Common myeloid progenitor, CD34-positive (primary cell): Measurements from ENCODE around the gene DPP8.

ENCODE experiments used
- CTCF ChIA-PET: fragments of 350-600 bp; sonication (Branson Sonifier 250); formaldehyde crosslinking; loops from one replicate; lab custom pipeline; 2021; ENCODE audit warnings: antibody characterized with exemption; lab: Charles Lee
- POLR2A ChIA-PET: fragments of 350-600 bp; sonication (Branson Sonifier 250); formaldehyde crosslinking; loops from one replicate; lab custom pipeline; 2021; ENCODE audit warnings: antibody characterized with exemption; lab: Charles Lee
- DNase-seq, 3 donors: peaks; one replicate each; pipeline versions ENCODE4 v3.0.0 to v3.0.0-alpha.2; 2013
- H3K27ac ChIP-seq, 2 experiments: 1 replicate in 1 of 2; 2 replicates in 1 of 2; pipeline ENCODE4 v1.7.0; 2013; ENCODE audit warnings: inconsistent platforms in 2 of 2, low read length in 2 of 2, mild to moderate bottlenecking in 2 of 2, low read depth in 1 of 2, moderate library complexity in 1 of 2; ENCODE audit not compliant: severe bottlenecking in 2 of 2, insufficient read depth in 1 of 2, poor library complexity in 1 of 2
- H3K27me3 ChIP-seq, 5 experiments: replicated peaks in 2 of 5; 1 replicate in 3 of 5; 2 replicates in 2 of 5; pipeline versions ENCODE4 v1.6.1 to v1.7.0; 2013; ENCODE audit warnings: low read length in 4 of 5, mild to moderate bottlenecking in 2 of 5, moderate library complexity in 2 of 5, inconsistent platforms in 1 of 5; ENCODE audit not compliant: insufficient read depth in 5 of 5, control insufficient read depth in 4 of 5
- H3K36me3 ChIP-seq, 4 experiments: 1 replicate in 2 of 4; 2 replicates in 2 of 4; pipeline versions ENCODE4 v1.6.1 to v1.7.0; 2013; ENCODE audit warnings: low read length in 3 of 4, control low read depth in 1 of 4, mild to moderate bottlenecking in 1 of 4; ENCODE audit not compliant: control insufficient read depth in 4 of 4, insufficient read depth in 4 of 4
- H3K4me1 ChIP-seq, 4 experiments: 1 replicate in 3 of 4; 2 replicates in 1 of 4; pipeline versions ENCODE4 v1.6.1 to v1.7.1; 2013; ENCODE audit warnings: low read length in 3 of 4, mild to moderate bottlenecking in 3 of 4, control low read depth in 1 of 4, inconsistent platforms in 1 of 4, moderate library complexity in 1 of 4; ENCODE audit not compliant: control insufficient read depth in 4 of 4, insufficient read depth in 4 of 4; ENCODE audit errors: control extremely low read depth in 1 of 4
- H3K4me3 ChIP-seq, 7 experiments: 1 replicate in 4 of 7; 2 replicates in 3 of 7; pipeline versions ENCODE4 v1.5.1 to v1.7.0; 2013; ENCODE audit warnings: mild to moderate bottlenecking in 7 of 7, low read length in 6 of 7, moderate library complexity in 6 of 7, inconsistent platforms in 2 of 7, low read depth in 2 of 7, control low read depth in 1 of 7; ENCODE audit not compliant: insufficient read depth in 4 of 7, control insufficient read depth in 1 of 7; ENCODE audit errors: extremely low read depth in 1 of 7
- H3K9me3 ChIP-seq, 5 experiments: 1 replicate in 4 of 5; 2 replicates in 1 of 5; pipeline versions ENCODE4 v1.6.1 to v1.7.1; 2013; ENCODE audit warnings: low read length in 4 of 5, mild to moderate bottlenecking in 2 of 5, inconsistent platforms in 1 of 5, low read depth in 1 of 5, moderate library complexity in 1 of 5; ENCODE audit not compliant: control insufficient read depth in 4 of 5, insufficient read depth in 2 of 5; ENCODE audit errors: control extremely low read depth in 1 of 5
- WGBS: methylation state at CpG from one replicate; pipeline ENCODE4 v1.1.5; 2013; ENCODE audit not compliant: insufficient coverage; 5-methylcytosine and 5-hydroxymethylcytosine counted together

Gene DPP8

DNA sequence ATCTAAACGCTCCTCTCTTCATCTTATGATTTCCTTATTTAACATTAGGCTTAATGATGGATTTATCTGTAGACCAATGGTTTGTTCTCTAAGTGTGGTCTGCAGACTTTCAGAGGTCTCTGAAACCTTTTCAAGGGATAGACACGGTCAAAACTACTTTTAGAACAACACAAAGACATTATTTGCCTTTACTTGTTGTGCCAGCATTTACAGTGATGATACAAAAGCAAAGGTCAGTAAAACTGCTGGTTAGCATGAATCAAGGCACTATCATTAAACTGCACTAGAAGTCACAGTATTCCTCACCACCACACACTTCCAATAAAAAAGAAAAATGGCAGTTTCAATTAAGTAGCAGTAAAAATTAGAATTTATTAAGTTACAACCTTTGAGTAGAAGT, 70.3 kb downstream of the DPP8 start:
- Histone ChIP-seq H3K27ac (no peak overlapping the region), H3K4me1 (peaks cover 0 to 9% (median 0%) of the 10 kb centered on the region in 4 experiments), H3K4me3 (no peak overlapping the region), H3K36me3 (peaks cover 8 to 56% (median 29%) of the 10 kb centered on the region in 4 experiments), H3K27me3 (no peaks in the 10 kb centered on the region), H3K9me3 (no peaks in the 10 kb centered on the region)
- ChIA-PET CTCF (interaction anchor here (0.6 to 0.9 kb wide), 2 partner anchors 9 to 38 kb away, joined by 3 to 4 read pairs; no protein-coding TSS in a partner anchor), POLR2A (interaction anchor here (0.6 kb wide), 1 partner anchor 490 kb away, joined by 3 read pairs; no protein-coding TSS in a partner anchor)
- no peak for DNase-seq
- no CpG with 5 or more reads among the region's 2 CpGs for WGBS

DNA sequence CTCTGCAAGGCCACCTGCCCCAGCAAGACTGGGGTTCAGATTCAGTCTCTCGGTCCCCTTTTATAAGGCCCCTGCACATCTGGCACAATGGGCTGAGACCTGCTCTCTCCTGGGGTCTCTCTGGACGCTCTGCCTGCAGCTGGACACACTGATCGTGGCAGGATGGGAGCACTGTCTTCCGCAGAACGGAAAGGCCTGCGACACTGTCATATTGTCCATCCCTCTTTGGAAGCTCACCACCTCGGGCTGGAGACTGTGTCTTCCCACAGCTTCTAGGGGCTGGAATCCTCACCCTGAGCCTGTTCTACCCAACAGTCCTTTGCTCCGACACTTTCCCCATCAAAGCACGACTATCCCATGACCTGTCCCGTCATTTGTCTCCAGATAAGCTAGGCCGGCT, 83.3 kb downstream of the DPP8 start:
- Histone ChIP-seq H3K9me3 (no peaks in the 10 kb centered on the region), H3K36me3 (no peaks in the 10 kb centered on the region), H3K4me3 (no peak overlapping the region), H3K27me3 (no peaks in the 10 kb centered on the region), H3K4me1 (no peaks in the 10 kb centered on the region), H3K27ac (no peak overlapping the region)
- ChIA-PET POLR2A (no interaction called here), CTCF (no interaction called here)
- no peak for DNase-seq
- 87% methylated on average over 10 of the region's 11 CpGs for WGBS

DNA sequence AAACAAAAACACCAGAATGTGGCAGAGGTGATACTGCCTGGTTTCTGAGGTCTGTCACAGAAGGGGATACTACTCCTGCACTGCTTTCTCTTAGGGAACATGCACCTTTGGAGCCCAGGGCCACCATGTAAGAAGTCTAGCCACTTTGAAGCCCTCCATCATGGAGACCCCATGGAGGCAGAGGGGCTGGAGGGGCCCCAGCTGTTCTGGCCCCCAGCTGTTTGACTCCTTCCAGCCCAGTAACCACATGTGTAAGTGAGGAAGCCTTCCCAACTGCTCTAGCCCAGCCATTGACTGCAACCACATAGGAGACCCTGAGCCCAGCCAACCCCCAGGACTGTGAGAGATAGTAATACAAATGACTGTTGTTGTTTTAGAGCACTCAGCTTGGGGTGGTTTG, 85.8 kb downstream of the DPP8 start:
- no peaks in the 10 kb centered on the region for H3K36me3 ChIP-seq
- no peaks in the 10 kb centered on the region for H3K4me1 ChIP-seq
- ChIA-PET CTCF (no interaction called here), POLR2A (no interaction called here)
- no peak for DNase-seq
- H3K4me3 ChIP-seq: no peak overlapping the region
- no peak overlapping the region for H3K27ac ChIP-seq
- H3K27me3 ChIP-seq: no peaks in the 10 kb centered on the region
- no peaks in the 10 kb centered on the region for H3K9me3 ChIP-seq

DNA sequence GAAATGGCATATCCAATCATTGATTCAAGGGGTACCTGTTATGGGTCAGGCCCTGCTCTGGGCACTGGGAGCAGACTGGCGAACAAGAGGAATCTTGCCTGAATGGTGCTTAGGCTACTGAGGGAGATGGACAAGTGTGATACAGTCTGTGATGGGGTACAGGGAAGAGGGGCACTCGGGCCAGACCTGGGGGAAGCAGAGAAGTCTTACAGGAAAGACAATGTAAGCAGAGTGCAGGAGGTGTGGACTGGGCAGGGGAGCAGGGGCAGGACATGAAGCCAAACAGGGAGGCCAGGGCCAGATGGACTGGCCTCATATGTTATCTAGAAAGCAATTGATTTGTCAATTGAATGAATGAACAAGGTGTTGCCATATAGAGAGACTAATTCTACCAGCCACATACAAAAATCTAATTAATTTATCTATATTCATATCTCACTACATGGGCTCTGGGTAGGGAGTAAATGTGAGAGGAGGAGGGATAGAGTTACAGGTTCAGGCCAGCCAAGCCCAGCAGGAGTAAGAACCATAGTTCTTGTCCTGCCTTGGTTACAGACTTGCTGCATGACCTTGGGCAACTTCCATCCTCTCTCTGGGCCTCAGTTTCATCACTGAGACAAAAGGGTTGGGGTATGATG, 91.2 kb downstream of the DPP8 start:
- no peaks in the 10 kb centered on the region for H3K36me3 ChIP-seq
- no peak overlapping the region for H3K4me3 ChIP-seq
- no peaks in the 10 kb centered on the region for H3K9me3 ChIP-seq
- peaks cover 0 to 16% (median 14%) of the 10 kb centered on the region in 4 experiments for H3K4me1 ChIP-seq
- H3K27ac ChIP-seq: no peak overlapping the region
- H3K27me3 ChIP-seq: peaks cover 8 to 34% (median 12%) of the 10 kb centered on the region in 5 experiments
- DNase-seq: no peak
- ChIA-PET POLR2A (no interaction called here), CTCF (interaction anchor here (0.9 kb wide), 1 partner anchor 19 kb away, joined by 3 read pairs; no protein-coding TSS in a partner anchor)
- 91% methylated on average over 2 of the region's 2 CpGs for WGBS

DNA sequence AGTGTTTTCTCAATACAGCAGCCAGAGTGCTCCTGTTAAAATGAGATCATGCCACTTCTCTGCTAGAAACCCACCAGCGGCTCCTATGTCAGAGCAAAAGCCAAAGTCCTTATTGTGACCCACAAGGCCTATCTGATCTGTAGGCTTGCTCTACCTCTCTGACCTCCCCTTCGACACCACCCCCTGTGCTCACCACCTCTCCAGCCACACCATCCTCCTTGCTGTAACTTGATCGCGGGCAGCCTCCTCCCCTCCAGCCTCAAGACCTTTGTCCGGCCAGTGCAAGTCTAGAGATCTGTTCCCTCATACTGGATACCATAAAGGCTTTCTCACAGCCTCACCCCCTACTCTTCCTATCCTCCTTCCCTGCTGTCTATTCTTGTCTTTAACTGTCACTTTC, 92.8 kb downstream of the DPP8 start:
- H3K4me3 ChIP-seq: no peak overlapping the region
- H3K27ac ChIP-seq: no peak overlapping the region
- H3K9me3 ChIP-seq: no peaks in the 10 kb centered on the region
- ChIA-PET CTCF (no interaction called here), POLR2A (interaction anchor here (0.7 kb wide), 1 partner anchor 18 kb away, joined by 4 read pairs; no protein-coding TSS in a partner anchor)
- no peaks in the 10 kb centered on the region for H3K36me3 ChIP-seq
- WGBS: 98% methylated on average over 5 of the region's 5 CpGs
- peaks cover 0 to 21% (median 21%) of the 10 kb centered on the region in 4 experiments for H3K4me1 ChIP-seq
- peaks cover 10 to 48% (median 23%) of the 10 kb centered on the region in 5 experiments for H3K27me3 ChIP-seq
- DNase-seq: no peak

DNA sequence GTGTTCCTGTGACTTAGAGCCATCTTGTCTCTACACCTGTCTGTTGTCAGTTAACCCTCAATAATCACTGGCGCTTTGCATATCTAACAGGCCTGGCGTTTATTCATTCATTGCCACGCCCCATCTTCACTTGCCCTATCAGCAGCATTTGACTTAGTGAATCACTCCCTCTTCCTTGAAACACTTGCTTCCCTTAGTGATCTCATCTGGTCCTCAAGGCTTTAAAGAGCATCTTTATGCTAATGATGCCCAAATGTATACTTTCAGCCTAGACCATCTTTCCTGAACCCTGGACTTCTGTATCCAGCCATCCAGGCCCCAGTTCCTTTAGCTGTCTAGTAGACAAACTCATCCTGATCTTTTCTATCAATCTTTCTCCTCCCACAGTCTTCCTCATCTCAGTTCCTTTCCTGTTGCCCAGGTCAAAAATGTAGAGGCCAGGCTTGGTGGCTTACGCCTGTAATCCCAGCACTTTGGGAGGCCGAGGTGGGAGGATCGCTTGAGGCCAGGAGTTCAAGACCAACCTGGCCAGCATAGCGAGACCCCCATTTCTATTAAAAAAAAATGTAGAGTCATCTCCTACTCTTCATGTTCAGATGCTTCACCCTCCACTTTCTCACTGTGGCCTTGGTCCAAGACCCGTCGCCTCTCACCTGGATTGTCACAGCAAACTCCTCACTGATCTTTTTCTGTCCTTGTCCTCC, 93.4 kb downstream of the DPP8 start:
- CTCF ChIA-PET: no interaction called here
- Histone ChIP-seq H3K4me3 (no peak overlapping the region), H3K27me3 (peaks cover 10 to 53% (median 25%) of the 10 kb centered on the region in 5 experiments), H3K9me3 (no peaks in the 10 kb centered on the region), H3K4me1 (peaks cover 0 to 21% (median 21%) of the 10 kb centered on the region in 4 experiments), H3K36me3 (no peaks in the 10 kb centered on the region), H3K27ac (no peak overlapping the region)
- 92% methylated on average over 9 of the region's 9 CpGs for WGBS
- POLR2A ChIA-PET: interaction anchor here (0.6 kb wide), 1 partner anchor 70 kb away, joined by 3 read pairs; no protein-coding TSS in a partner anchor
- peak in 1 of 3 donors; percentile 9 for DNase-seq
